SK-N-SH treated with all-trans-retinoic acid at 6 μM for 48 hours (cell line): ENCODE measurements around the gene THADA.

Experiments
- RARB ChIP-seq: fragments of 250-450 bp; sonication (Bioruptor Pico); IDR thresholded peaks from 2 replicates; pipeline ENCODE4 v1.8.0; 2021; ENCODE audit warnings: mild to moderate bottlenecking, moderate library complexity
- ZFP3 ChIP-seq: fragments of 250-450 bp; sonication (Bioruptor Pico); IDR thresholded peaks from 2 replicates; pipeline ENCODE4 v1.5.0; 2020; ENCODE audit warnings: mild to moderate bottlenecking, moderate library complexity
- ZNF8 ChIP-seq: fragments of 450-650 bp; formaldehyde crosslinking; IDR thresholded peaks from 2 replicates; pipeline ENCODE4 v1.5.0; 2020; ENCODE audit warnings: mild to moderate bottlenecking, moderate library complexity
- TF ChIP-seq, protein P1 (sequence below): fragments of 250-450 bp; sonication (Bioruptor Pico); IDR thresholded peaks from 2 replicates; pipeline ENCODE4 v1.5.0; 2020; ENCODE audit warnings: mild to moderate bottlenecking, moderate library complexity

- TF ChIP-seq ZFP3 (CRISPR knock-in tag) (no peak), ZNF8 (CRISPR knock-in tag) (no peak), RARB (CRISPR knock-in tag) (no peak)
- TF ChIP-seq, protein P1, sequence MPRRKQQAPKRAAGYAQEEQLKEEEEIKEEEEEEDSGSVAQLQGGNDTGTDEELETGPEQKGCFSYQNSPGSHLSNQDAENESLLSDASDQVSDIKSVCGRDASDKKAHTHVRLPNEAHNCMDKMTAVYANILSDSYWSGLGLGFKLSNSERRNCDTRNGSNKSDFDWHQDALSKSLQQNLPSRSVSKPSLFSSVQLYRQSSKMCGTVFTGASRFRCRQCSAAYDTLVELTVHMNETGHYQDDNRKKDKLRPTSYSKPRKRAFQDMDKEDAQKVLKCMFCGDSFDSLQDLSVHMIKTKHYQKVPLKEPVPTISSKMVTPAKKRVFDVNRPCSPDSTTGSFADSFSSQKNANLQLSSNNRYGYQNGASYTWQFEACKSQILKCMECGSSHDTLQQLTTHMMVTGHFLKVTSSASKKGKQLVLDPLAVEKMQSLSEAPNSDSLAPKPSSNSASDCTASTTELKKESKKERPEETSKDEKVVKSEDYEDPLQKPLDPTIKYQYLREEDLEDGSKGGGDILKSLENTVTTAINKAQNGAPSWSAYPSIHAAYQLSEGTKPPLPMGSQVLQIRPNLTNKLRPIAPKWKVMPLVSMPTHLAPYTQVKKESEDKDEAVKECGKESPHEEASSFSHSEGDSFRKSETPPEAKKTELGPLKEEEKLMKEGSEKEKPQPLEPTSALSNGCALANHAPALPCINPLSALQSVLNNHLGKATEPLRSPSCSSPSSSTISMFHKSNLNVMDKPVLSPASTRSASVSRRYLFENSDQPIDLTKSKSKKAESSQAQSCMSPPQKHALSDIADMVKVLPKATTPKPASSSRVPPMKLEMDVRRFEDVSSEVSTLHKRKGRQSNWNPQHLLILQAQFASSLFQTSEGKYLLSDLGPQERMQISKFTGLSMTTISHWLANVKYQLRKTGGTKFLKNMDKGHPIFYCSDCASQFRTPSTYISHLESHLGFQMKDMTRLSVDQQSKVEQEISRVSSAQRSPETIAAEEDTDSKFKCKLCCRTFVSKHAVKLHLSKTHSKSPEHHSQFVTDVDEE, result no peak
Measured at GRCh38 chr2:43222475-43223309, 373.1 kb downstream of the THADA start.
